Rectal smooth muscle tissue (tissue), 1 donor: ENCODE data around the gene DCX.

Experiments used
- H3K27ac ChIP-seq: one replicate; pipeline ENCODE4 v1.7.0; 2013; ENCODE audit warnings: low read depth, low read length, inconsistent platforms
- H3K27me3 ChIP-seq: one replicate; pipeline ENCODE4 v1.7.0; 2013; ENCODE audit warnings: low read length; ENCODE audit not compliant: control insufficient read depth, insufficient read depth
- H3K36me3 ChIP-seq: one replicate; pipeline ENCODE4 v1.7.0; 2013; ENCODE audit warnings: low read length; ENCODE audit not compliant: control insufficient read depth, insufficient read depth
- H3K4me1 ChIP-seq: one replicate; pipeline ENCODE4 v1.7.0; 2013; ENCODE audit warnings: low read length; ENCODE audit not compliant: control insufficient read depth, insufficient read depth
- H3K4me3 ChIP-seq: one replicate; pipeline ENCODE4 v1.7.0; 2013; ENCODE audit warnings: low read length
- H3K9ac ChIP-seq: one replicate; pipeline ENCODE4 v1.7.0; 2013; ENCODE audit warnings: low read length

DCX gene

DNA sequence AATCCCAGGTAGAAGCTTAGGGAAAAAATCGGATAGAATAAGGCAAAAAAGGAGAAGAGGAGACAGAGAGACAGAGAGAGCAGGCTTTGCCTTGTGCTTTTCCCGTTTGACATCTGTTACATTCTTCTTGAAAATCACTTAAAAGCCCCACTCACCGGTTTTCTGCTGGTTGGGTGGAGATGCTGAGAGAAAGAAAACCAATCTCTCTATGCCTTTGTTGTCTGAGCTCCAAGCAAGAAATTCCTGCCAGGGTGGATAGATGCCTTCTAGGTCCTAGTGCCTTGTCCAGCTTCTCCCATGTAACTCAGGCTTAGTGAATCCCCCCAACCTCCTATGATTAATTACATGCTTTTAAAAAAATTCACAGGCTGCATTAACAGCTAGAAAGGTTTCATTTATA lies at the start of gene DCX:
TSS of gene DCX (minus strand) at position 210 of the 400 bp plus-strand sequence. CDS start 1,794 bp downstream, outside the sequence.
- H3K4me1 ChIP-seq: no peaks in the 10 kb centered on the region
- no peak within 1 kb of the TSS for H3K27ac ChIP-seq
- H3K27me3 ChIP-seq: peaks cover 2% of the 10 kb centered on the region
- no peak within 1 kb of the TSS for H3K9ac ChIP-seq
- H3K4me3 ChIP-seq: no peak within 1 kb of the TSS
- H3K36me3 ChIP-seq: no peaks in the 10 kb centered on the region

DNA sequence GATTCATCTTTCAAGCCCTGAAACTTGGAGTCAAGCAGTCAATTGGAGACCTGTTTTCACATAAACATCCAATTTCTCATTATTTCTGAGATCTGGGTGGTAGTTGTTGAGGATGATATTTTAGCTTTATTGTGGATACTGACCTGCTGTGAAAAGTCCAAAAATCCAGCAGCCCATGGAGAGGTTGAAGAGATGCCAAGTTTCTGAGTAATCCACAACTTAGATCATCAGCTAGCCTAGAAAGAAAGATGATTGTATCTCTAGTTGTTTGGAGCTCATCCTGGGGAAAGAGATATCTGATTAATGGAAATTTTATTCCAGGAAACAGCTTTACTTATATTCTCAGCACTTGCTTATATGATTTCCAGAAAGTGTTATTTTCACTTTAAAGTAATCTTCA lies 48.6 kb upstream of the DCX start:
- Histone ChIP-seq H3K4me1 (no peaks in the 10 kb centered on the region), H3K27ac (no peak overlapping the region), H3K4me3 (no peak overlapping the region), H3K36me3 (no peaks in the 10 kb centered on the region), H3K9ac (no peak overlapping the region), H3K27me3 (no peaks in the 10 kb centered on the region)

DNA sequence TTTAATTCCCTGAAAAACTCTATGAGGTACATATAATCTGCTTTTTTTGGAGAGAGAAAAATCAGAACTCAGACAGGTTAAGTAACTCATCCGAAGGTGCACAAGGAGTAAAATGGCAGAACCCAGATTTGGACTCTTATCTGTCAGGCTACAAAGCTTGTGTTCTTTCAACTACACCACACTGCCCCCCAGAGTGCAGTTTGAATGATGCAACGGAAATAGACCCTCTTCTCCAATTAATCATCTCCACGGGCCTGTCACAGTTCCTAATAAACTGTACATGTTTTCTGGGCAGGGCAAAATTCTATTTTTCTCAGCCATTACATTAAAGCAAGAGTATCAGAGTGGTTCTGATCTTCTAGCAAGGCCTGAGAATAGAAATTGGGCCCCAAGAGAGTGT lies 35.3 kb upstream of the DCX start:
- Histone ChIP-seq H3K4me3 (no peak overlapping the region), H3K27ac (no peak overlapping the region), H3K9ac (no peak overlapping the region), H3K4me1 (no peaks in the 10 kb centered on the region), H3K36me3 (no peaks in the 10 kb centered on the region), H3K27me3 (no peaks in the 10 kb centered on the region)

DNA sequence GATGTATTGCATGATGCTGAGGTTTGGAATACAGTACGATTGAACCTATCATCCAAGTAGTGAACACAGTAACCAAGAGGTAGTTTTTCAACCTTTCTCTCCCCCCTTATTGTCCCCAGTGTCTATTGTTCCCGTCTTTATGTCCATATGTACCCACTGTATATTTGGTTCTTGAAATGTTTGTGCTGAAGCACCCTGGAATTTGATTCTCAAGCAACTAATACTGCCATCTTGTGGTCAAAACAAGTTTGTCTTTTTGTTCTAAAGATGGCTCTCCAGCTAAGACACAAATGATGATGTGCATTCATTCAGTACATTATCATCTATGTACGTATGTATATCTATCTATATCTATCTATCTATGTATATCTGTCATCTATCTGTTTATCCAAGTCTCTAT lies 33.5 kb upstream of the DCX start:
- Histone ChIP-seq H3K4me1 (no peaks in the 10 kb centered on the region), H3K9ac (no peak overlapping the region), H3K4me3 (no peak overlapping the region), H3K27ac (no peak overlapping the region), H3K27me3 (no peaks in the 10 kb centered on the region), H3K36me3 (no peaks in the 10 kb centered on the region)

GRCh38 chrX:111444881-111445280 lies 32.9 kb upstream of the DCX start:
- Histone ChIP-seq H3K36me3 (no peaks in the 10 kb centered on the region), H3K27ac (no peak overlapping the region), H3K27me3 (no peaks in the 10 kb centered on the region), H3K4me3 (no peak overlapping the region), H3K9ac (no peak overlapping the region), H3K4me1 (no peaks in the 10 kb centered on the region)

GRCh38 chrX:111443946-111444345 lies 32.0 kb upstream of the DCX start:
- H3K27me3 ChIP-seq: no peaks in the 10 kb centered on the region
- H3K9ac ChIP-seq: no peak overlapping the region
- no peaks in the 10 kb centered on the region for H3K4me1 ChIP-seq
- no peaks in the 10 kb centered on the region for H3K36me3 ChIP-seq
- no peak overlapping the region for H3K4me3 ChIP-seq
- no peak overlapping the region for H3K27ac ChIP-seq

GRCh38 chrX:111442791-111443190 lies 30.8 kb upstream of the DCX start:
- Histone ChIP-seq H3K9ac (no peak overlapping the region), H3K4me1 (no peaks in the 10 kb centered on the region), H3K4me3 (no peak overlapping the region), H3K27ac (no peak overlapping the region), H3K27me3 (no peaks in the 10 kb centered on the region), H3K36me3 (no peaks in the 10 kb centered on the region)

DNA sequence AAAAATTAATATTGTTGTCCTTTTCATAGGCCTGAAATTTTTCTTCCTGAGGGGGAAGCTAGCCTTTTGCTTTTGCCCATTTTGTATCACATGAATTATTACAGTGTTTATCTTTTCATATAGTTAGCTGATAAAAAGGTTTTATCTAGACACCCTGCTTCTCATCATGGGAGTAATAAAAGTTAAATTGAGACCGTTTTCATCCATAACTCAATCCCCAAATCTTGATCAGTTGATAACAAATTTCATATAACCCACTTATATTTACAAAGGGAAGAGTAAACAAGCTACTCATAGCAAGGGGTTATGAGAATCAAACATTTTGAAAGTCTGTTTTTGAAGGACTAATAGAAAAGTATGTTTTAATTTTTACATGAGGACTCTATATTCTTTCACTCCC lies 23.5 kb upstream of the DCX start:
- Histone ChIP-seq H3K27me3 (no peaks in the 10 kb centered on the region), H3K4me3 (no peak overlapping the region), H3K36me3 (no peaks in the 10 kb centered on the region), H3K27ac (no peak overlapping the region), H3K4me1 (no peaks in the 10 kb centered on the region), H3K9ac (no peak overlapping the region)

- Histone ChIP-seq H3K4me3 (no peak overlapping the region), H3K36me3 (no peaks in the 10 kb centered on the region), H3K9ac (no peak overlapping the region), H3K27me3 (no peaks in the 10 kb centered on the region), H3K27ac (no peak overlapping the region), H3K4me1 (no peaks in the 10 kb centered on the region)
Observed at GRCh38 chrX:111431001-111431400, 19.0 kb upstream of the DCX start.

DNA sequence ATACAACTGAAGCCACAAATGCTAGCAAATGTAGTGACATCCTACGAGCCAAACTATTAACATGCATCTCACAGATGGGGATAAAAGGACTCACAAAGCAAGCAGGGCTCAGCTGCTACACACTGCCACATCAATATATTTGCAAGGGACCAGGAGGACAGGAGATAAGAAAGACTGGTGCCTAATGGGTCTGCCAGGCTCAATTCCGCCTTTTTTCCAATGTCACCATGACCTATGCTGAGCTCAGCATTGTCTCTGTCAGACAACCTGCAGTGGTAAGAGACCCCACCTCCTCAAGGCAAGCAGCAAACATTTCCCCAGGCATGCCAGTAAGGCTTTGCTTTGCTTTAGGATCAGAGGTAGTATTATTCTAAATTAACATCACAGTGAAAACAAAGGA lies 435 bp downstream of the DCX start:
- H3K4me1 ChIP-seq: no peaks in the 10 kb centered on the region
- H3K36me3 ChIP-seq: no peaks in the 10 kb centered on the region
- no peak overlapping the region for H3K9ac ChIP-seq
- no peak overlapping the region for H3K27ac ChIP-seq
- no peak overlapping the region for H3K4me3 ChIP-seq
- H3K27me3 ChIP-seq: peaks cover 2% of the 10 kb centered on the region

GRCh38 chrX:111410590-111411078 lies 1.4 kb downstream of the DCX start:
- Histone ChIP-seq H3K36me3 (no peaks in the 10 kb centered on the region), H3K27ac (no peak overlapping the region), H3K4me1 (no peaks in the 10 kb centered on the region), H3K27me3 (peaks cover 2% of the 10 kb centered on the region), H3K4me3 (no peak overlapping the region), H3K9ac (no peak overlapping the region)

DNA sequence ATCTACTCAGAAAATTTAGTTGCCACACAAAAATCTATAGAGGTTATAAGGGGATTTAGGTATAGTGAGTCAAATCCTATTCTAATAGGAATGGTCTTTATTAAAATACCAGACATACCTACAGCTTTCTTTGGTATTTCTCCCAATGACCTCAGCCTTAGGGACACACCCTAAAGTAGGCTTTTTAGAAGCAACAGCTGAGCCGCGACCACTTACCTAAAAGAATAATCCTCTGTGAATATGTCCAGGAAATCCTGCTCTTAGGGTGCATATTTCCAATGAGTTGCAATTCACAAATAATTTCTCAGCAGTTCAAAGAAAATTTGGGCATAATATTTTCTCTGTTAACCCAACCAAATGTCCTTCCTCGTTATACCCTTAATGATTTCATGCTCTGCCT lies 2.7 kb downstream of the DCX start:
- no peak overlapping the region for H3K9ac ChIP-seq
- H3K4me3 ChIP-seq: no peak overlapping the region

DNA sequence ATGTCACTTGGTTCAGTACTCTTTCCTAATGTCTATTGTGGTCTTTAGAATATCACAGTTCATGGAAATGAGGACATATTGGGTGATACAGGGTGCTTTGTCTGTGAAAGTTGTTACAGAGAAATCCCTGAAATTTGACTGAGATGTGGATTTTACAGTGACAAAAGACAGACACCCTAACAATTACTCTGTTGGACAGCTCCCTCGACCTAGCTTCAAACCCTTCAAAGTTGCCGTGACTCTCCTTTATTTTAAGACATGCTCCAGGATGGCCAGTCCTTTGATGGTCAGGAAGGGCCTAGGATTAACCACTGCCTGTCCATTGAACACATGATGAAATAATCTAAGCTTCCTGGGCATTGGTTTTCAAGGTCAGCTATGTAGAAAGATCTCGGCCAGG lies 4.0 kb downstream of the DCX start:
- H3K9ac ChIP-seq: no peak overlapping the region
- H3K27ac ChIP-seq: no peak overlapping the region
- peaks cover 2% of the 10 kb centered on the region for H3K27me3 ChIP-seq
- no peaks in the 10 kb centered on the region for H3K36me3 ChIP-seq
- no peaks in the 10 kb centered on the region for H3K4me1 ChIP-seq
- H3K4me3 ChIP-seq: no peak overlapping the region

More for the DNA sequence above, 2.7 kb downstream of the DCX start:
- no peaks in the 10 kb centered on the region for H3K36me3 ChIP-seq
- no peaks in the 10 kb centered on the region for H3K4me1 ChIP-seq
- peaks cover 2% of the 10 kb centered on the region for H3K27me3 ChIP-seq
- H3K27ac ChIP-seq: no peak overlapping the region
